Anterior cingulate cortex (tissue), 58 donors: ENCODE data around the gene CHCHD1.
"Not testable (repeated sequence)": the region's sequence is repeated elsewhere in the genome, so short reads cannot be mapped to it uniquely, and the experiment has no call there.

Experiments used
- DNase-seq, 58 donors: peaks; one replicate each; lab custom pipeline; 2025; lab: John Stamatoyannopoulos, UW

The CHCHD1 gene

DNA sequence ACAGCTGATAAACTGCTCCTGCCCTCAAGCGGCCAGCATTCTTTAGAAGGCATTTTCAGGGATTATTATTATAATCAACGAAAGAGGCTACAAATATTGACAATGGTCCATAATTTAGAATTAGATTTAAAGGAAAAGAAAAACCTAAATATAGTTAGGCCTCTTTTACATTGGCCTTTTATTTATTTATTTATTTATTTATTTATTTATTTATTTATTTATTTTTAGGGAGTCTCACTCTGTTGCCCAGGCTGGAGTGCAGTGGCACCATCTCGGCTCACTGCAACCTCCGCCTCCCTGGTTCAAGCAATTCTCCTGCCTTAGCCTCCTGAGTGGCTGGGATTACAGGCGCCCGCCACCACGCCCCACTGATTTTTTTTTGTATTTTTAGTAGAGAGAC, 47.2 kb downstream of the CHCHD1 start:
- not testable (repeated sequence) for DNase-seq
